ENCODE data around the gene S100A16. TPM values are rescaled to one million over a fixed set of nuclear protein-coding genes. Genes with fewer than 3 reads are reported as not detected.
A peak's percentile ranks its signal among the peaks of the same experiment; 100 is the strongest.

The S100A16 gene
- total RNA-seq, 1 experiment from 2014 or later, result 14.6 TPM

DNA sequence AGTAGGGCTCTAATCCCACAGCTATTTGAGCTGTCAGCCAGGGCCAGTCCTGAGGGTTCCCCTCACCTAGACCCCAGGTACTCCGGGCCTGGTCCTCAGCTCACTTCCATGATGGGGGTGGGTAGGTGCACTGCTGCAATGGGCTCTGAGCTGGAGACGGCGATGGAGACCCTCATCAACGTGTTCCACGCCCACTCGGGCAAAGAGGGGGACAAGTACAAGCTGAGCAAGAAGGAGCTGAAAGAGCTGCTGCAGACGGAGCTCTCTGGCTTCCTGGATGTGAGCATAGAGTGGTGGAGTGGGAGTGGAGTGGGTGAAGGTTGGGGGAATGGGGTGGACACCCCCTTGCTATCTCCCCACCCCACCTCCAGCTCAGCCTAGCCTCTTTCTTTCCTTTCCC is 17.4 kb upstream of the S100A16 start:
- ATAC-seq, result no peak
- H3K4me1 Mint-ChIP-seq, result peaks cover 46% of the 10 kb centered on the region
- peaks cover 8% of the 10 kb centered on the region; the same call in 1 of the 2 replicates for H3K36me3 Mint-ChIP-seq
- no peak for DNase-seq (ENCODE audit: low spot score)
- H3K4me3 Mint-ChIP-seq, result no peak overlapping the region
- H3K27me3 Mint-ChIP-seq (ENCODE audit: low read depth), result no peaks in the 10 kb centered on the region
- peak overlapping the region; percentile 27; the same call in 1 of the 2 replicates for H3K27ac Mint-ChIP-seq
- POLR2A ChIA-PET, result no interaction called here
- no peaks in the 10 kb centered on the region; the same call in 1 of the 2 replicates for H3K9me3 Mint-ChIP-seq
- CTCF ChIA-PET, result interaction anchor here (1.4 to 5.1 kb wide), 5 partner anchors 18 to 277 kb away, joined by 3 to 230 read pairs (median 98); partner anchors contain the start of genes S100A14, S100A16 and S100A6
- TF ChIP-seq, protein P1, sequence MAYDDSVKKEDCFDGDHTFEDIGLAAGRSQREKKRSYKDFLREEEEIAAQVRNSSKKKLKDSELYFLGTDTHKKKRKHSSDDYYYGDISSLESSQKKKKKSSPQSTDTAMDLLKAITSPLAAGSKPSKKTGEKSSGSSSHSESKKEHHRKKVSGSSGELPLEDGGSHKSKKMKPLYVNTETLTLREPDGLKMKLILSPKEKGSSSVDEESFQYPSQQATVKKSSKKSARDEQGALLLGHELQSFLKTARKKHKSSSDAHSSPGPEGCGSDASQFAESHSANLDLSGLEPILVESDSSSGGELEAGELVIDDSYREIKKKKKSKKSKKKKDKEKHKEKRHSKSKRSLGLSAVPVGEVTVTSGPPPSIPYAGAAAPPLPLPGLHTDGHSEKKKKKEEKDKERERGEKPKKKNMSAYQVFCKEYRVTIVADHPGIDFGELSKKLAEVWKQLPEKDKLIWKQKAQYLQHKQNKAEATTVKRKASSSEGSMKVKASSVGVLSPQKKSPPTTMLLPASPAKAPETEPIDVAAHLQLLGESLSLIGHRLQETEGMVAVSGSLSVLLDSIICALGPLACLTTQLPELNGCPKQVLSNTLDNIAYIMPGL (CRISPR knock-in tag; IDR thresholded peaks at IDR 0.05), result no peak
- no peak for TF ChIP-seq ZNF416 (CRISPR knock-in tag; IDR thresholded peaks at IDR 0.05)
- TF ChIP-seq, protein P2, sequence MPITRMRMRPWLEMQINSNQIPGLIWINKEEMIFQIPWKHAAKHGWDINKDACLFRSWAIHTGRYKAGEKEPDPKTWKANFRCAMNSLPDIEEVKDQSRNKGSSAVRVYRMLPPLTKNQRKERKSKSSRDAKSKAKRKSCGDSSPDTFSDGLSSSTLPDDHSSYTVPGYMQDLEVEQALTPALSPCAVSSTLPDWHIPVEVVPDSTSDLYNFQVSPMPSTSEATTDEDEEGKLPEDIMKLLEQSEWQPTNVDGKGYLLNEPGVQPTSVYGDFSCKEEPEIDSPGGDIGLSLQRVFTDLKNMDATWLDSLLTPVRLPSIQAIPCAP (CRISPR knock-in tag; IDR thresholded peaks at IDR 0.05), result no peak
- TF ChIP-seq, protein P3, sequence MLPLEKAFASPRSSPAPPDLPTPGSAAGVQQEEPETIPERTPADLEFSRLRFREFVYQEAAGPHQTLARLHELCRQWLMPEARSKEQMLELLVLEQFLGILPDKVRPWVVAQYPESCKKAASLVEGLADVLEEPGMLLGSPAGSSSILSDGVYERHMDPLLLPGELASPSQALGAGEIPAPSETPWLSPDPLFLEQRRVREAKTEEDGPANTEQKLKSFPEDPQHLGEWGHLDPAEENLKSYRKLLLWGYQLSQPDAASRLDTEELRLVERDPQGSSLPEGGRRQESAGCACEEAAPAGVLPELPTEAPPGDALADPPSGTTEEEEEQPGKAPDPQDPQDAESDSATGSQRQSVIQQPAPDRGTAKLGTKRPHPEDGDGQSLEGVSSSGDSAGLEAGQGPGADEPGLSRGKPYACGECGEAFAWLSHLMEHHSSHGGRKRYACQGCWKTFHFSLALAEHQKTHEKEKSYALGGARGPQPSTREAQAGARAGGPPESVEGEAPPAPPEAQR (CRISPR knock-in tag; IDR thresholded peaks at IDR 0.05), result no peak
- TF ChIP-seq, protein P4, sequence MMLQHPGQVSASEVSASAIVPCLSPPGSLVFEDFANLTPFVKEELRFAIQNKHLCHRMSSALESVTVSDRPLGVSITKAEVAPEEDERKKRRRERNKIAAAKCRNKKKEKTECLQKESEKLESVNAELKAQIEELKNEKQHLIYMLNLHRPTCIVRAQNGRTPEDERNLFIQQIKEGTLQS (CRISPR knock-in tag; conservative IDR thresholded peaks at IDR 0.05), result no peak
- TF ChIP-seq OVOL2 (CRISPR knock-in tag; IDR thresholded peaks at IDR 0.05; ENCODE audit: borderline replicate concordance), result no peak
- no peak for TF ChIP-seq PRRX2 (CRISPR knock-in tag; IDR thresholded peaks at IDR 0.05)
- no peak for TF ChIP-seq MXD4 (CRISPR knock-in tag; IDR thresholded peaks at IDR 0.05; ENCODE audit: borderline replicate concordance)
- no peak for TF ChIP-seq SMAD4 (CRISPR knock-in tag; IDR thresholded peaks at IDR 0.05)
- TF ChIP-seq, protein P5, sequence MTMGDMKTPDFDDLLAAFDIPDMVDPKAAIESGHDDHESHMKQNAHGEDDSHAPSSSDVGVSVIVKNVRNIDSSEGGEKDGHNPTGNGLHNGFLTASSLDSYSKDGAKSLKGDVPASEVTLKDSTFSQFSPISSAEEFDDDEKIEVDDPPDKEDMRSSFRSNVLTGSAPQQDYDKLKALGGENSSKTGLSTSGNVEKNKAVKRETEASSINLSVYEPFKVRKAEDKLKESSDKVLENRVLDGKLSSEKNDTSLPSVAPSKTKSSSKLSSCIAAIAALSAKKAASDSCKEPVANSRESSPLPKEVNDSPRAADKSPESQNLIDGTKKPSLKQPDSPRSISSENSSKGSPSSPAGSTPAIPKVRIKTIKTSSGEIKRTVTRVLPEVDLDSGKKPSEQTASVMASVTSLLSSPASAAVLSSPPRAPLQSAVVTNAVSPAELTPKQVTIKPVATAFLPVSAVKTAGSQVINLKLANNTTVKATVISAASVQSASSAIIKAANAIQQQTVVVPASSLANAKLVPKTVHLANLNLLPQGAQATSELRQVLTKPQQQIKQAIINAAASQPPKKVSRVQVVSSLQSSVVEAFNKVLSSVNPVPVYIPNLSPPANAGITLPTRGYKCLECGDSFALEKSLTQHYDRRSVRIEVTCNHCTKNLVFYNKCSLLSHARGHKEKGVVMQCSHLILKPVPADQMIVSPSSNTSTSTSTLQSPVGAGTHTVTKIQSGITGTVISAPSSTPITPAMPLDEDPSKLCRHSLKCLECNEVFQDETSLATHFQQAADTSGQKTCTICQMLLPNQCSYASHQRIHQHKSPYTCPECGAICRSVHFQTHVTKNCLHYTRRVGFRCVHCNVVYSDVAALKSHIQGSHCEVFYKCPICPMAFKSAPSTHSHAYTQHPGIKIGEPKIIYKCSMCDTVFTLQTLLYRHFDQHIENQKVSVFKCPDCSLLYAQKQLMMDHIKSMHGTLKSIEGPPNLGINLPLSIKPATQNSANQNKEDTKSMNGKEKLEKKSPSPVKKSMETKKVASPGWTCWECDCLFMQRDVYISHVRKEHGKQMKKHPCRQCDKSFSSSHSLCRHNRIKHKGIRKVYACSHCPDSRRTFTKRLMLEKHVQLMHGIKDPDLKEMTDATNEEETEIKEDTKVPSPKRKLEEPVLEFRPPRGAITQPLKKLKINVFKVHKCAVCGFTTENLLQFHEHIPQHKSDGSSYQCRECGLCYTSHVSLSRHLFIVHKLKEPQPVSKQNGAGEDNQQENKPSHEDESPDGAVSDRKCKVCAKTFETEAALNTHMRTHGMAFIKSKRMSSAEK (CRISPR knock-in tag; IDR thresholded peaks at IDR 0.05; ENCODE audit: borderline replicate concordance), result no peak
- TF ChIP-seq NFYB (CRISPR knock-in tag; conservative IDR thresholded peaks at IDR 0.05; ENCODE audit: low read depth), result no peak
- TF ChIP-seq ZBTB21 (CRISPR knock-in tag; IDR thresholded peaks at IDR 0.05; ENCODE audit: borderline replicate concordance), result no peak
- no peak for TF ChIP-seq MYBL2 (CRISPR knock-in tag; IDR thresholded peaks at IDR 0.05)
- TF ChIP-seq, protein P6, sequence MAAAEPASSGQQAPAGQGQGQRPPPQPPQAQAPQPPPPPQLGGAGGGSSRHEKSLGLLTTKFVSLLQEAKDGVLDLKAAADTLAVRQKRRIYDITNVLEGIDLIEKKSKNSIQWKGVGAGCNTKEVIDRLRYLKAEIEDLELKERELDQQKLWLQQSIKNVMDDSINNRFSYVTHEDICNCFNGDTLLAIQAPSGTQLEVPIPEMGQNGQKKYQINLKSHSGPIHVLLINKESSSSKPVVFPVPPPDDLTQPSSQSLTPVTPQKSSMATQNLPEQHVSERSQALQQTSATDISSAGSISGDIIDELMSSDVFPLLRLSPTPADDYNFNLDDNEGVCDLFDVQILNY (CRISPR knock-in tag; IDR thresholded peaks at IDR 0.05), result no peak

DNA sequence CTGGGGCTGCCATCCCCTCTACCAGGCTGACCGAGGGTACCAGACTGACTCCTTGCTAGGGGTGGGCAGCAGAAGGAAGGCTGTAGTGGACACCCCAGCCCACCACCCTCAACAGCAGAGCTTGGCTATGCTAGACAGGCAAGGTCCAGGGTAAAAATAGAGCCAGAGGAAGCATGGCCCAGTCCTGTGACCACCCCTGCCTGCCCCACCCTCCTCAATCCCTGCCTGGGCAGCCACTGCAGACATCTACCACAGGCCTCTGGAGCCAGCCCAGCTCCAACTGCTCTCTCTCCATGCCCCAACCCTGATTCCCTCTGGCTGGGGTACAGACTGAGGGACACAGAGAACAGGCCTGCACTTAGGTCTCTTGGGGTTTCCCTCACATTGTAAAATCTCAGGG is 17.0 kb upstream of the S100A16 start:
- ATAC-seq (no peak), DNase-seq (ENCODE audit: low spot score) (no peak)
- H3K27ac Mint-ChIP-seq, result peak overlapping the region; percentile 27; the same call in 1 of the 2 replicates
- H3K9me3 Mint-ChIP-seq, result no peaks in the 10 kb centered on the region; the same call in 1 of the 2 replicates
- no peak for TF ChIP-seq JAZF1 (CRISPR knock-in tag; IDR thresholded peaks at IDR 0.05)
- TF ChIP-seq ZBTB21 (CRISPR knock-in tag; IDR thresholded peaks at IDR 0.05; ENCODE audit: borderline replicate concordance), result no peak
- TF ChIP-seq IRF2 (CRISPR knock-in tag; IDR thresholded peaks at IDR 0.05; ENCODE audit: borderline replicate concordance, low read depth), result no peak
- CTCF ChIA-PET, result interaction anchor here (1.4 to 5.1 kb wide), 5 partner anchors 18 to 277 kb away, joined by 3 to 230 read pairs (median 98); partner anchors contain the start of genes S100A14, S100A16 and S100A6
- POLR2A ChIA-PET, result no interaction called here
- H3K36me3 Mint-ChIP-seq, result peaks cover 11% of the 10 kb centered on the region; the same call in 1 of the 2 replicates
- H3K27me3 Mint-ChIP-seq (ENCODE audit: low read depth), result no peaks in the 10 kb centered on the region
- no peak overlapping the region for H3K4me3 Mint-ChIP-seq
- H3K4me1 Mint-ChIP-seq, result peaks cover 45% of the 10 kb centered on the region

All from WTC11 (cell line).